Osteocyte (in vitro differentiated cells): ENCODE data around the gene BCKDHB. TPM values are rescaled to one million over a fixed set of nuclear protein-coding genes. Genes with fewer than 3 reads are reported as not detected.

Source experiments
- DNase-seq: peaks from one replicate; pipeline ENCODE4 v3.0.0; 2021; ENCODE audit warnings: mixed read lengths; ENCODE audit not compliant: unreplicated experiment; ENCODE audit errors: extremely low spot score
- H3K27ac Mint-ChIP-seq: one replicate; pipeline ENCODE4 v1.8.0; 2021; ENCODE audit warnings: mild to moderate bottlenecking, mixed read lengths; ENCODE audit not compliant: unreplicated experiment
- H3K27me3 Mint-ChIP-seq: one replicate; pipeline ENCODE4 v1.8.0; 2021; ENCODE audit warnings: mixed read lengths; ENCODE audit not compliant: unreplicated experiment
- H3K36me3 Mint-ChIP-seq: one replicate; pipeline ENCODE4 v1.8.0; 2021; ENCODE audit warnings: mixed read lengths; ENCODE audit not compliant: unreplicated experiment
- H3K4me1 Mint-ChIP-seq: one replicate; pipeline ENCODE4 v1.8.0; 2021; ENCODE audit warnings: mixed read lengths; ENCODE audit not compliant: unreplicated experiment
- H3K4me3 Mint-ChIP-seq: one replicate; pipeline ENCODE4 v1.8.0; 2021; ENCODE audit warnings: mild to moderate bottlenecking, moderate library complexity, mixed read lengths; ENCODE audit not compliant: unreplicated experiment
- H3K9me3 Mint-ChIP-seq: one replicate; pipeline ENCODE4 v1.8.0; 2021; ENCODE audit warnings: mixed read lengths; ENCODE audit not compliant: unreplicated experiment
- CTCF ChIP-seq: fragments of 200-600 bp; sonication (generic); IDR thresholded peaks from 2 replicates; pipeline ENCODE4 v1.5.0; 2021; ENCODE audit warnings: antibody characterized with exemption, mild to moderate bottlenecking, moderate library complexity
- total RNA-seq: library from RNA; stranded (reverse); gene quantifications from 2 replicates; pipeline ENCODE4 v1.2.1, GENCODE V29; 2021

Gene BCKDHB
- total RNA-seq, 1 donor from 2014 or later, result 20.4 TPM

- TF ChIP-seq CTCF, result no peak
- Mint-ChIP-seq H3K36me3 (no peaks in the 10 kb centered on the region), H3K27me3 (no peaks in the 10 kb centered on the region), H3K27ac (no peak overlapping the region), H3K4me3 (no peak overlapping the region), H3K4me1 (peaks cover 4% of the 10 kb centered on the region), H3K9me3 (no peaks in the 10 kb centered on the region)
- no peak for DNase-seq
Measured at GRCh38 chr6:80271074-80271473, 164.6 kb downstream of the BCKDHB start.

- no peaks in the 10 kb centered on the region for H3K9me3 Mint-ChIP-seq
Measured at GRCh38 chr6:80272988-80273387, 166.5 kb downstream of the BCKDHB start.

GRCh38 chr6:80276861-80277260 lies 170.4 kb downstream of the BCKDHB start:
- peaks cover 3% of the 10 kb centered on the region for H3K36me3 Mint-ChIP-seq
- H3K4me3 Mint-ChIP-seq, result no peak overlapping the region
- DNase-seq, result no peak

More at GRCh38 chr6:80272988-80273387, 166.5 kb downstream of the BCKDHB start:
- no peak for TF ChIP-seq CTCF
- Mint-ChIP-seq H3K4me1 (peaks cover 4% of the 10 kb centered on the region), H3K36me3 (no peaks in the 10 kb centered on the region), H3K27ac (no peak overlapping the region), H3K27me3 (no peaks in the 10 kb centered on the region), H3K4me3 (no peak overlapping the region)
- no peak for DNase-seq

GRCh38 chr6:80277501-80277900 lies 171.0 kb downstream of the BCKDHB start:
- Mint-ChIP-seq H3K9me3 (no peaks in the 10 kb centered on the region), H3K27ac (no peak overlapping the region), H3K36me3 (peaks cover 3% of the 10 kb centered on the region), H3K4me1 (peaks cover 4% of the 10 kb centered on the region), H3K4me3 (no peak overlapping the region), H3K27me3 (no peaks in the 10 kb centered on the region)
- TF ChIP-seq CTCF, result no peak
- no peak for DNase-seq

More at GRCh38 chr6:80276861-80277260, 170.4 kb downstream of the BCKDHB start:
- no peak for TF ChIP-seq CTCF
- H3K4me1 Mint-ChIP-seq, result peaks cover 4% of the 10 kb centered on the region
- H3K27me3 Mint-ChIP-seq, result no peaks in the 10 kb centered on the region
- H3K27ac Mint-ChIP-seq, result no peak overlapping the region
- H3K9me3 Mint-ChIP-seq, result no peaks in the 10 kb centered on the region

GRCh38 chr6:80280262-80281010 lies 174.0 kb downstream of the BCKDHB start:
- H3K27ac Mint-ChIP-seq, result no peak overlapping the region
- H3K4me1 Mint-ChIP-seq, result peaks cover 9% of the 10 kb centered on the region
- no peaks in the 10 kb centered on the region for H3K9me3 Mint-ChIP-seq
- H3K36me3 Mint-ChIP-seq, result peaks cover 3% of the 10 kb centered on the region
- DNase-seq, result no peak
- no peaks in the 10 kb centered on the region for H3K27me3 Mint-ChIP-seq
- no peak overlapping the region for H3K4me3 Mint-ChIP-seq
- TF ChIP-seq CTCF, result no peak
